ENCODE results near the gene NDUFAF3. TPM values are rescaled to one million over a fixed set of nuclear protein-coding genes. Genes with fewer than 3 reads are reported as not detected.

Gene NDUFAF3
- polyA plus RNA-seq, 1 of the 3 experiments (the other 2 are of a cell fraction): 104 TPM

DNA sequence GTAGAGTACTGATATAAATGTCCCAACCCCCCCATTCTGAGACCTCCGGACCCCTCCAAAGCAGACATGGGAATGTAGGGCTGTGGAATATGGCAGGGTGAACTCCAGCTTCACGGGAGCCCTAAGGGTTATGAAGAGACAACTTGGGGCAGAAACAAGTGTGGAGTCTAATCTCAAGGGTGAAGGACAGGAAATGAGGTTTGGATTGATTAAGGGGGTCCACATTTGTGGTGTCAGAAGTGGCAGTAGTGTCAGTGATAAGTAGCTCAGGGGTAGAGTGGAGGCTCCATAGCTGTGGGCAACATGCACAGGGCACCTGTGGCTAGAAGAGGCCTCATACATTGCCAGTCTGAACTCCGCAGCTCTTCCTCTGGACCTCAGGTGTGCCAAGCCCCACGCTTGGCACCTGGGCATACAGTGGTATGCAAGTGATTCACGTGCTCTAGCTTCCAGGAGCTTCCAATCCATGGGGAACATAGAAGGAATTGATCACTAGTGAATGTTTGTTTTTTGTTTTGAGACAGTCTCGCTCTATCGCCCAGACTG is 36.0 kb upstream of the NDUFAF3 start:
- TF ChIP-seq, protein P1, sequence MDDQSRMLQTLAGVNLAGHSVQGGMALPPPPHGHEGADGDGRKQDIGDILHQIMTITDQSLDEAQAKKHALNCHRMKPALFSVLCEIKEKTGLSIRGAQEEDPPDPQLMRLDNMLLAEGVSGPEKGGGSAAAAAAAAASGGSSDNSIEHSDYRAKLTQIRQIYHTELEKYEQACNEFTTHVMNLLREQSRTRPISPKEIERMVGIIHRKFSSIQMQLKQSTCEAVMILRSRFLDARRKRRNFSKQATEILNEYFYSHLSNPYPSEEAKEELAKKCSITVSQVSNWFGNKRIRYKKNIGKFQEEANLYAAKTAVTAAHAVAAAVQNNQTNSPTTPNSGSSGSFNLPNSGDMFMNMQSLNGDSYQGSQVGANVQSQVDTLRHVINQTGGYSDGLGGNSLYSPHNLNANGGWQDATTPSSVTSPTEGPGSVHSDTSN (IDR thresholded peaks at IDR 0.05): no peak
- no peak for TF ChIP-seq JUND (IDR thresholded peaks at IDR 0.05)
- H3K4me2 ChIP-seq: no peak overlapping the region
- no peak overlapping the region for H2AFZ ChIP-seq (ENCODE audit: low read depth)
- H3K27me3 ChIP-seq (ENCODE audit: insufficient read depth): no peaks in the 10 kb centered on the region
- H3K27ac ChIP-seq (ENCODE audit: low read depth in 2 of 2, low read length in 1 of 2): no peak overlapping the region
- peaks cover 28 to 38% of the 10 kb centered on the region in 2 experiments for H3K36me3 ChIP-seq (replicated peaks in 1 of 2; ENCODE audit: control insufficient read depth in 1 of 2, insufficient read depth in 2 of 2, low read length in 1 of 2)
- no peaks in the 10 kb centered on the region for H3K4me1 ChIP-seq (ENCODE audit: control insufficient read depth in 1 of 2, insufficient read depth in 2 of 2, low read depth in 1 of 2, low read length in 1 of 2)
- H3K4me3 ChIP-seq (ENCODE audit: low read depth in 2 of 2, low read length in 1 of 2): no peak overlapping the region
- no peak overlapping the region for H3K9ac ChIP-seq
- H3K9me3 ChIP-seq: no peaks in the 10 kb centered on the region
- WGBS (ENCODE audit: low lambda C conversion rate): 90% methylated on average over 4 of the region's 7 CpGs
- no peak for DNase-seq
- H4K20me1 ChIP-seq (ENCODE audit: insufficient read depth): no peaks in the 10 kb centered on the region
- H3F3A ChIP-seq (replicated peaks; ENCODE audit: insufficient read depth): peaks cover 11% of the 10 kb centered on the region
- CTCF ChIA-PET: interaction anchor here (0.9 to 7.3 kb wide), 5 partner anchors 11 to 67 kb away, joined by 3 to 114 read pairs (median 3); partner anchors contain the start of genes ARIH2, DALRD3 and NDUFAF3
- POLR2A ChIA-PET: interaction anchor here (0.6 kb wide), 1 partner anchor 1136 kb away, joined by 4 read pairs; no protein-coding TSS in a partner anchor
- peaks cover 4% of the 10 kb centered on the region; the same call in 1 of the 2 replicates for H3K79me2 ChIP-seq (ENCODE audit: insufficient read depth)
- no peaks in the 10 kb centered on the region for H3K9me2 ChIP-seq

DNA sequence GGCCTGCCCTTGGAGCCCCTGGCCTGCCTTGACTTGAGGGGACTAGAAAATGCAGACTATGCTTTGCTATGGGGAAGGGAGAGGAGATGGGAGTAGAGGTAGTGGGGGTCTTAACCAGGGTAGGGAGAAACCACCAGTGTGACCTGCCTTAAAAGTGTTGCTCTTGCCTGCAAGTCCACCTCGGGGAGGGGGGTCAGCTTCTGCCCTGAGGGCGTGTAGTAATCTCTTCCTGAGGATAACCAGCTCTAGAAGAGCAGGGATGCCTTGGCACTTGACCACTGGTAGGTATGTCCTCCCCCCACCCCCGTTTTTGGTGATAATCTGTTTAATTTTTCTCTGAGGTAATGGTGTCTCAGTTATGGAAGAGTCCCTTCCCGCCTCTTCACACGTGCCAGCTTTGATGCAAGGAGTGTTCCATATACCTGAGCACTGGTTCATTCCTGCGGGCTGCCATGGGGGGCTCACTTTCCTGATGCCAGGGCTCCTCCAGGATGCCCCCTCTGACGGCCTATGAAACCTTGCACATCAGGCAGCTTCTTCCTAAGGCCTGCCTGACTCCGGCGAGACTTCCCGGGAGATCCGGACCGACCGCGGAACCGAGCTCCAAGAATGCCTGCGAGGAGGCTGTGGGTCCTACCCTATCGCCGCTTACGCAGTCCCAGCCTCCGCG is 32.7 kb upstream of the NDUFAF3 start:
- H3K9me3 ChIP-seq: no peaks in the 10 kb centered on the region
- no peak for DNase-seq
- peaks cover under 1 to 10% of the 10 kb centered on the region in 2 experiments for H3K36me3 ChIP-seq (replicated peaks in 1 of 2; ENCODE audit: control insufficient read depth in 1 of 2, insufficient read depth in 2 of 2, low read length in 1 of 2)
- H3K79me2 ChIP-seq (ENCODE audit: insufficient read depth): peaks cover 17% of the 10 kb centered on the region
- WGBS (ENCODE audit: low lambda C conversion rate): 41% methylated on average over 9 of the region's 21 CpGs
- no peaks in the 10 kb centered on the region for H3K27me3 ChIP-seq (ENCODE audit: insufficient read depth)
- peak overlapping the region; percentile 4 to 88; a peak in 3 of 4 replicates for H3K27ac ChIP-seq (ENCODE audit: low read depth in 2 of 2, low read length in 1 of 2)
- peak overlapping the region; percentile 35 to 63; a peak in 3 of 4 replicates for H3K4me3 ChIP-seq (ENCODE audit: low read depth in 2 of 2, low read length in 1 of 2)
- H2AFZ ChIP-seq (ENCODE audit: low read depth): peak overlapping the region; percentile 70; the same call in 1 of the 2 replicates
- TF ChIP-seq, protein P2, sequence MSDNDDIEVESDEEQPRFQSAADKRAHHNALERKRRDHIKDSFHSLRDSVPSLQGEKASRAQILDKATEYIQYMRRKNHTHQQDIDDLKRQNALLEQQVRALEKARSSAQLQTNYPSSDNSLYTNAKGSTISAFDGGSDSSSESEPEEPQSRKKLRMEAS (IDR thresholded peaks at IDR 0.05; ENCODE audit: low read depth): peak; percentile 39; the same call in 1 of the 2 replicates
- TF ChIP-seq SIN3A (IDR thresholded peaks at IDR 0.05; ENCODE audit: borderline replicate concordance, low read depth, low read length) (no peak), FOSL2 (IDR thresholded peaks at IDR 0.05; ENCODE audit: borderline replicate concordance, low read depth) (no peak)
- H3K9ac ChIP-seq: peak overlapping the region; percentile 73
- peaks cover 11% of the 10 kb centered on the region for H3F3A ChIP-seq (replicated peaks; ENCODE audit: insufficient read depth)
- POLR2A ChIA-PET: interaction anchor here (1.0 to 2.1 kb wide), 3 partner anchors 9 to 40 kb away, joined by 3 to 17 read pairs (median 4); partner anchors contain the start of genes IMPDH2 and WDR6
- H3K4me2 ChIP-seq: peak overlapping the region; percentile 63
- H3K9me2 ChIP-seq: no peaks in the 10 kb centered on the region
- H3K4me1 ChIP-seq (ENCODE audit: control insufficient read depth in 1 of 2, insufficient read depth in 2 of 2, low read depth in 1 of 2, low read length in 1 of 2): peaks cover 0 to 2% of the 10 kb centered on the region in 2 experiments; a peak in 1 of 4 replicates
- CTCF ChIA-PET: interaction anchor here (0.6 to 7.3 kb wide), 6 partner anchors 10 to 215 kb away, joined by 3 to 114 read pairs (median 8); partner anchors contain the start of genes DALRD3, IMPDH2, NDUFAF3 and QRICH1
- H4K20me1 ChIP-seq (ENCODE audit: insufficient read depth): no peaks in the 10 kb centered on the region

Data from SK-N-SH (cell line).